LNCaP clone FGC (cell line): ENCODE results near the gene EIF4A3.
A peak's percentile ranks its signal among the peaks of the same experiment; 100 is the strongest.

Source experiments
- DNase-seq: peaks from one replicate; pipeline ENCODE4 v3.0.0-alpha.2; 2011; ENCODE audit warnings: low read depth
- H3K4me3 ChIP-seq: 2 replicates; pipeline ENCODE4 v1.5.1; 2011; ENCODE audit warnings: mild to moderate bottlenecking, low read depth, low read length, control low read depth
- CTCF ChIP-seq: IDR thresholded peaks from 2 replicates; pipeline ENCODE4 v1.5.1; 2012; ENCODE audit warnings: mild to moderate bottlenecking; ENCODE audit not compliant: control insufficient read depth, insufficient read depth; ENCODE audit errors: extremely low read depth

EIF4A3 gene

GRCh38 chr17:80151333-80151732, 4.4 kb upstream of the EIF4A3 start:
- no peak for TF ChIP-seq CTCF
- DNase-seq = no peak
- no peak overlapping the region for H3K4me3 ChIP-seq

- no peak for TF ChIP-seq CTCF
- no peak for DNase-seq
- H3K4me3 ChIP-seq = peak overlapping the region; percentile 92
These were observed 550 bp downstream of the EIF4A3 start for GRCh38 chr17:80146121-80147034.

- H3K4me3 ChIP-seq = peak overlapping the region; percentile 92
- no peak for TF ChIP-seq CTCF
- no peak for DNase-seq
These were observed 1.6 kb downstream of the EIF4A3 start for GRCh38 chr17:80145076-80146075.

DNA sequence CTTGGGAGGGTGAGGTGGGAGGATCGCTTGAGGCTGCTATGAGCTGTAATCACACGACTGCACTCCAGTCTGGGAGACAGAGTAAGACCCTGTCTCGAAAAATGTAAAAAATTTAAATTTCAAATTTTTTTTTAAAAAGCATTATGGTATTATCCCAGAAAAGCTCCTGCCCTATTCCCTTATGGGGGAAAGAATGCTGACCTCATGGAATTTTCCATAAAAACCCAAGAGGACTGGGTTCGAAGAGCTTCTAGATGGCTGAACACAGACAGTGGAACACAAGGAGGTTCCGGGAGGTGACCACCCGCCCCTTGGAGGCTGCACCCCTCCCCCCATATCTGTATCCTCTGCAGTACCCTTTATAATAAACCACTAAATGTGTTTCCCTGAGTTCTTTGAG, 4.0 kb downstream of the EIF4A3 start:
- no peak for TF ChIP-seq CTCF
- no peak overlapping the region for H3K4me3 ChIP-seq
- no peak for DNase-seq

- no peak for TF ChIP-seq CTCF
- H3K4me3 ChIP-seq = no peak overlapping the region
- no peak for DNase-seq
These were observed 5.3 kb downstream of the EIF4A3 start for GRCh38 chr17:80141463-80142165.

DNA sequence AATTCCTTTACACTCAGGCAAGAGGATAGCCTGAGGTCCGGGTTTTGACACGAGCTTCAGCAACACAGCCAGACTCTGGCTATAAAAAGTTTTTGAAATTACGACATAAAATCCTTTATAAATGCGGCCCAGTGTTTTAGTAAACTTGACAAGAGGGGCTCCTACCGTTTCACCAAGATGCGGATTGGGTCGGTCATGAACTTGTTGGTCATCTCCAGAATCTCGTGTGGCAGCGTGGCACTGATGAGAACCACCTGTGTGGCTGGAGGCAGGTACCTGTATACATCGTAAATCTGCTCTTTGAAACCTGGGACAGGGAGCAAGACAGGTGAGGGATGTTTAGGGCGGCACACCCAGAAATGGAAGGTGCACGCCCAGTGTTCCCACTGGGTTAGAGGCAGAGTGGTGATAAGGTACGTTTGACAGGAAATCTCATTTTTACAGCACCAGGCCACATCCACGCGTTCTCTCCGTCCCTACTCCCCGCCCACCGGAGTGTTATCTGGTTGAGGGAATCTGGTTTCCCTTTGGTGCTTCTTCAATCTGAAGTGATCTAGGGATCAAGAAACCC, 8.0 kb downstream of the EIF4A3 start:
- no peak for DNase-seq
- no peak for TF ChIP-seq CTCF
- H3K4me3 ChIP-seq = no peak overlapping the region
